Measurements from ENCODE around the gene TRH. TPM values are rescaled to one million over a fixed set of nuclear protein-coding genes. Genes with fewer than 3 reads are reported as not detected.
A peak's percentile ranks its signal among the peaks of the same experiment; 100 is the strongest.

Gene TRH
- total RNA-seq, 1 experiment from 2014 or later: not detected

- H3K27ac ChIP-seq (ENCODE audit: low read depth, low read length, poor library complexity, severe bottlenecking): no peak overlapping the region
- H3K9me3 ChIP-seq (ENCODE audit: low read depth, low read length, poor library complexity, severe bottlenecking): no peaks in the 10 kb centered on the region
- H3K36me3 ChIP-seq (ENCODE audit: insufficient read depth, low read length, poor library complexity, severe bottlenecking): no peaks in the 10 kb centered on the region
- peak overlapping the region; percentile 14 for H3K4me3 ChIP-seq (ENCODE audit: low read depth, low read length, poor library complexity, severe bottlenecking)
- H3K4me1 ChIP-seq (ENCODE audit: insufficient read depth, low read length, poor library complexity, severe bottlenecking): peaks cover 5% of the 10 kb centered on the region
- CTCF ChIA-PET: no interaction called here
- DNase-seq (ENCODE audit: low spot score): peak; percentile 19
- TF ChIP-seq CTCF (conservative IDR thresholded peaks at IDR 0.05; ENCODE audit: low read depth, low read length): no peak
- peak; percentile 99 for TF ChIP-seq EZH2 (IDR thresholded peaks at IDR 0.05; ENCODE audit: borderline replicate concordance, low read depth, low read length, poor library complexity, severe bottlenecking)
- no TSS peak for BruUV-seq (replicated peaks)
- POLR2A ChIA-PET (ENCODE audit: low non-redundant PET): no interaction called here
- intact Hi-C loops (cut with micrococcal nuclease; ENCODE audit: unreplicated experiment): no loop called here
- peaks cover 83% of the 10 kb centered on the region for H3K27me3 ChIP-seq (replicated peaks; ENCODE audit: insufficient read depth, low read depth, low read length, poor library complexity)
Observed at GRCh38 chr3:129974833-129975704, 549 bp downstream of the TRH start.

- ChIA-PET CTCF (no interaction called here), POLR2A (ENCODE audit: low non-redundant PET) (no interaction called here)
- intact Hi-C loops (cut with micrococcal nuclease; ENCODE audit: unreplicated experiment): no loop called here
- DNase-seq (ENCODE audit: low spot score): no peak
- peaks cover 5% of the 10 kb centered on the region for H3K4me1 ChIP-seq (ENCODE audit: insufficient read depth, low read length, poor library complexity, severe bottlenecking)
- BruUV-seq (replicated peaks): no TSS peak
- H3K27ac ChIP-seq (ENCODE audit: low read depth, low read length, poor library complexity, severe bottlenecking): no peak overlapping the region
- TF ChIP-seq CTCF (conservative IDR thresholded peaks at IDR 0.05; ENCODE audit: low read depth, low read length): no peak
- no peak for TF ChIP-seq EZH2 (IDR thresholded peaks at IDR 0.05; ENCODE audit: borderline replicate concordance, low read depth, low read length, poor library complexity, severe bottlenecking)
- peaks cover 87% of the 10 kb centered on the region for H3K27me3 ChIP-seq (replicated peaks; ENCODE audit: insufficient read depth, low read depth, low read length, poor library complexity)
- no peak overlapping the region for H3K4me3 ChIP-seq (ENCODE audit: low read depth, low read length, poor library complexity, severe bottlenecking)
- H3K9me3 ChIP-seq (ENCODE audit: low read depth, low read length, poor library complexity, severe bottlenecking): no peaks in the 10 kb centered on the region
- no peaks in the 10 kb centered on the region for H3K36me3 ChIP-seq (ENCODE audit: insufficient read depth, low read length, poor library complexity, severe bottlenecking)
Observed at GRCh38 chr3:129975705-129976048, 1.2 kb downstream of the TRH start.

- CTCF ChIA-PET: no interaction called here
- no TSS peak for BruUV-seq (replicated peaks)
- no peak overlapping the region for H3K4me3 ChIP-seq (ENCODE audit: low read depth, low read length, poor library complexity, severe bottlenecking)
- no peaks in the 10 kb centered on the region for H3K36me3 ChIP-seq (ENCODE audit: insufficient read depth, low read length, poor library complexity, severe bottlenecking)
- no peak overlapping the region for H3K27ac ChIP-seq (ENCODE audit: low read depth, low read length, poor library complexity, severe bottlenecking)
- DNase-seq (ENCODE audit: low spot score): no peak
- H3K9me3 ChIP-seq (ENCODE audit: low read depth, low read length, poor library complexity, severe bottlenecking): no peaks in the 10 kb centered on the region
- POLR2A ChIA-PET (ENCODE audit: low non-redundant PET): no interaction called here
- TF ChIP-seq EZH2 (IDR thresholded peaks at IDR 0.05; ENCODE audit: borderline replicate concordance, low read depth, low read length, poor library complexity, severe bottlenecking) (no peak), CTCF (conservative IDR thresholded peaks at IDR 0.05; ENCODE audit: low read depth, low read length) (no peak)
- peaks cover 89% of the 10 kb centered on the region for H3K27me3 ChIP-seq (replicated peaks; ENCODE audit: insufficient read depth, low read depth, low read length, poor library complexity)
- peaks cover 5% of the 10 kb centered on the region for H3K4me1 ChIP-seq (ENCODE audit: insufficient read depth, low read length, poor library complexity, severe bottlenecking)
- intact Hi-C loops (cut with micrococcal nuclease; ENCODE audit: unreplicated experiment): no loop called here
Observed at GRCh38 chr3:129976286-129976685, 1.8 kb downstream of the TRH start.

All from A673 (cell line).